Measurements from ENCODE around the gene CNST.
"Not testable (repeated sequence)": the region's sequence is repeated elsewhere in the genome, so short reads cannot be mapped to it uniquely, and the experiment has no call there.

Gene CNST

DNA sequence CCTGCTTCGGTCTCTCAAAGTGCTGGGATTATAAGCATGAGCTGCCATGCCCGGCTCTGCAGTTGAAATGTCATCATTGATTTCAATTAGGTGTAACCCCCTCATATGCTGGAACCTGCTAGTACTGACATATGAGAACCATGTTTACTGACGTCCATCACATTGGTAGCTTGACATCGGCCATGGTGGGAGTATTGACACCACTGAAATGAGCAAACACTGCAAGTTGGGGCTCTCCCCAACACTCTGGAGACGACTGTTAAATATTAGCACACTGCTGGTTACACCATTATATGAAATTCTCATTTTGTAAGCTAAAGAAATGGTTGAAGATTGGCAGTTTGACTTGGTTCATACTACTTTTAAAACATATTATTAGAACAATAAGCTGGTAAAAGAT lies 63.7 kb downstream of the CNST start:
- DNase-seq = no peak

DNA sequence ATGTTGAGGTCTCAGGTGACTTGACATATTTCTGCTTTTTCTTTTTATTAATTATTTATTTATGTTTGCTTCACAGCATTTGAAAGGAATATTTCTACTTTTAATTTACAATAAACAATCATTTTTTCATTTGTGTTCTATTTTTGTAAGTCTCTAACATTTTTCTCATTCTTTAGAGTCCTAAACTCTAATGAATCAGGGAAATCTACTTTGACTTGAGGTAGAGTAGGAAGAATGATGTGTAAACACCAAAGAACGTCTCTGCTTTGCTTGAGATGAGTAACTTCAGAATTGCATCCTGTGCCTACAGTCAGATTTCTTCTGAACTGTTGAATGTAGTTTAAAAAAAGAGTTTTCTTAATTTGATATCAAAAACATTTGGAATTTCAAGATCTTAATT lies 65.2 kb downstream of the CNST start:
- DNase-seq = no peak

DNA sequence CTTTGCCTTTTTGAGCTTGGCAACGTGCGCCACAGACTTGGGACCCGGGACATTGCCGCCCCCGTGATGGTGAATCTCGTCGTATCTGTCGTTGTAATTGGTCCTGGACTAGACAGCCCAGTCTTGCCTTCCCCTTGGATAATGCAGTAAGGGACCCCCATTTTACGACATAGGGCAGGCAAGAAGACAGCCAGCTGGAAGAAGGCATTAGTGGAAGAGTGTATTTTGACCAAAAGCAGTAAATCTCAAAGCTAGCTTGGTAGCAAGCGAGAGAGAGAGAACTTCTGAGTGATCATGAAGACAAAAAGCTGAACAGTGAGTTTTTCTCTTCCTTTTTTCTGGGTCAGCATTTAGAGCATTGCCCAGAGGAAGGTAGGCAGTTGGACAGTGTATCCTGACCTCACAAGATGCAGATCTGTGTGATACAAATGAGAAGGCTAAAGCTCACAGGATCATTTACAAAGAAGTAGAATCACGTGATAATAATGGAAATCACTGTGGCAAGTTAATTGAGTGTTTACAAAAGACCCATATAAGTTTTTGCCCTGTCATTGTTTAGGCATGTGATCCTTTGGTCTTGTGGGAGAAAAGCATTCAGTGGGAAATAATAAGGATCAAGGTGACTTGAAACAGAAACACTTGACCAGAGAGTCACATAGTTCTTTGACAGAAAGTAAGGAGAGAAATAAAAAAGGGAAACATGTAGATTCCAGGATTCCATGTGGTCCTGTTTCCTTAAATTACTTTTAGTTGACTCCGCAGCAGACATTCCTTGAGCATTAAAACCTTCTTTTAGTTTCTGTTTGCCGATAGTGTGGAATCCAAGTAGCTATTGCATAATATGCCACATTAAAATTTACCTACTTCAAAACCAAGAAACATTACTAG lies 66.3 kb downstream of the CNST start:
- no peak for DNase-seq

DNA sequence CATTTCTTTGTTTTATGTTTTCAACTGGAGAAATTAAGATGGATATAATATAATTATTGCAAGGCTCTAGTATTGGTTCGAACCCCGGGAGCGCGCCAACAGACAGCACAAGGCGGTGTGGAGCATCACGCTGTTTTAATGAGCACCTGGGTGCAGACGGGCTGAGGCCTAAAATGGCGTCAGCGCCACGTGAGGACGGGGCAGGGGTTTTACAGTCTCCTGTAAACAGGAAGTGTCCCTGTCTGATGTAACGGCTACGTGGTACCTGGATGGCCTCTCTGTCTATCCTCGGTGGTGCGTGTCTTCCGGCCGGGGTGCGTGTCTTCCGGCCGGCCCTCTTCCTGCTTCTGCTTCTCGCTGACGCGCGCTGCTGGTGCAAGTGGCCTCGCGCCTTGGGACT lies 68.4 kb downstream of the CNST start:
- not testable (repeated sequence) for DNase-seq

DNA sequence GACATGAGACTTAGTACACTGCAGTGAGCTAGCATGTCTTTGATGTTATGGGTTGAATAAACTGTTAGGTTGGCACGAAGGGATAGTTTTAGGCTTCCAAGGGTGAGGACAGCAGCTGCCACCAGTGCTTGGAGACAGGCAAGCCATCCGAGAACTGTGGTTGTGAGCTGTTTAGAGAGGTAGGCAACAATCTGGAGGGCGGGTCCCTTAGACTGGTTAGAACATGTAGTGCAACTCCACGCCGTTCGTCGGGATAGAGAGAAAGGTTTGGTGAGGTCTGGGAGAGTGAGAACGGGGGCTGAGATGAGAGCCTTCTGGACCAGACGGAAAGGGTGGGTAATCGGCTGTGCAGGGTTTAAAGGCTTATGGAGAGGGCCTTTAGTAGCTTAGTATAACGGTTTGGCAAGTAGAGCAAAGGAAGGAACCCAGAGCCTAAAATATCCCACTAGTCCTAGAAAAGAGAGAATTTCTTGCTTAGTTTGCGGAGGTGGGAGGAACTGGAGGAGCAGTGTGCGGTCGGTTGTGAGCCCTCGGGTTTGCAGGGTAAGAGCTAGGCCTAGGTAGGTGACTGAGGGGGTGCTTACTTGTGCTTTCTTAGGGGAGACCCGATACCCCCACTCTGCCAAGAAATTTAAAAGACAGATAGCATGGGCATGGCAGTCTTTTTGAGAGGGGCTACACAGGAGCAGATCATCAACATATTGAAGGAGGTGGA lies 72.8 kb downstream of the CNST start:
- no peak for DNase-seq

DNA sequence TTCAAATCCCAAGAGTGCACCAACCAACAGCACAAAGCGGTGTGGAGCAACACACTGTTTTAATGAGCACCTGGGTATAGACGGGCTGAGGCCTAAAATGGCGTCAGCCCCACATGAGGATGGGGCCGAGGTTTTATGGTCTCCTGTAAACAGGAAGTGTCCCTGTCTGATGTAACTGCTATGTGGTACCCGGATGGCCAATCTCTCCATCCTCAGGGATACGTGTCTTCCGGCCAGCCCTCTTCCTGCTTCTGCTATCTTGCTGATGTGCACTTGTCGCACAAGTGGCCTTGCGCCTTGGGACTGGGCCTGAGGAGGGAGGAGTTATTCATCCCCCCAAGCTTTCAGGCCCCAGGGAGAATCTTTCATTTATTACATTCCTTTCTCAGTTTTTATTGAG lies 73.5 kb downstream of the CNST start:
- no peak for DNase-seq

DNA sequence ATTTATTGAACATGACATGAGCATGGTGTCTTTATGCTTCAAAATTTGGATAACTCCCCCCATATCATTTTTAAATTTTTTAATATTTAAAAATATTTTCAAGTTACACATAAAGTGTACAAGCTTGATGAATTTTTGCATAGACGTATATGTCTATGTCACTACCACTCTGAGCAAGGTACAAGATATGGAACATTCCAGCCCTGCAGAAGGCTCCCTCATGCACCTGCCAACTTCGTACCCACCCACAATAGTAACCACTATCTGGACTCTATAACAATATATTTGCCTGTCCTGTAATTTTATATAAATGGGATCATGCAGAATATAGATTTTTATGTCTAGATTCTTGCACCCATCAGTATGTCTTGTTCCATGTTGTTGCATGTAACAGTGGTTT lies 74.5 kb downstream of the CNST start:
- DNase-seq = no peak

DNA sequence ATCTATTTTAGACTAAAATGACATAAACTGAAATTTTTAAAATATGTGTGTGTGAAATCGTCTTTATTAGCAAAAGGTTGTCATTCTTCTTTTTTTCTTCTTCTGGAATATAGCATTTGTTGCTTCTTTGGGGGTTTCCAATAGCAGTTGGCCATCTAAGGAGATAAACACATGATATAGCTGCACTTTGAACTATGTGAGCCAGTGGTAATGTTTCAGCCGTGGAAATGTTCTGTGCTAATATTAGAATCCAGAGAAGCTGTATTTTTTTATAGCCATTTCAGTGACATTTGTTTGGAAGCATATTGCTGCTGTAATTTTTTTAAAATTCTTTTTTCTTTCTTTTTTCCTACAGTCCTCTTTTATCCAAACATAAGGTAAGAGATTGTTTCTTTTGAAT lies 75.1 kb downstream of the CNST start:
- DNase-seq = no peak

DNA sequence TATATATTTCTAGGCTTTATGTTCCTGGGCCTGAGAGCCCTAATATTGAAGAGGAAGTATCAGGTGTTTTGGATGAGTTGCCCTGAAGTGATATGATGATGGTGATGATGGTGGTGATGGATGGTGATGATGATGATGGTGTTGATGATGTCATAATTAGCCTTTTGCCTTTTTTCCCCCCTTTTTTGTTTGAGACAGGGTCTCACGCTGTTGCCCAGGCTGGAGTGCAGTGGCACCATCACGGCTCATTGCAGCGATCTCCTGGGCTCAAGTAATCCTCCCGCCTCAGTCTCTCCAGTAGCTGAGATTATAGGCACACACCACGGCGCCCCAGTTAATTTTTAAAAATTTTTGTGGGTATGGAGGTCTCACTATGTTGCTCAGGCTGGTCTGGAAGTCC lies 76.5 kb downstream of the CNST start:
- DNase-seq = no peak

DNA sequence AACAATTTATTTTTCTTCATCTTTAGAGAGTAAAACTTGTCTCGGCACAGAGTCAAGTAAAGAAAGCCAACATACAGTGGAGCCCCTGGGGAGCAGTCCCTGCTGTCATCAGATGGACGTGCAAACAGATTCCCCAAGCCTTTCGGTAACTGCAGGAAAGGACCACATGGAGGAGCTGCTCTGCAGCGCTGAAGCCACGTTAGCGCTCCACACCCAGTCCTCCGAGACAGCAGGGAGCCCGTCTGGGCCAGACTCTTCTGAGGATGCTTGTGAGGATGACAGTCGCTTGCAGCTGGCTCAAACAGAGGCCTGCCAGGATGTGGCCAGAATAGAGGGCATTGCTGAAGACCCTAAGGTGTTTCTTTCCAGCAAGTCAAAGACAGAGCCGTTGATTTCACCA lies 80.9 kb downstream of the CNST start:
- no peak for DNase-seq

DNA sequence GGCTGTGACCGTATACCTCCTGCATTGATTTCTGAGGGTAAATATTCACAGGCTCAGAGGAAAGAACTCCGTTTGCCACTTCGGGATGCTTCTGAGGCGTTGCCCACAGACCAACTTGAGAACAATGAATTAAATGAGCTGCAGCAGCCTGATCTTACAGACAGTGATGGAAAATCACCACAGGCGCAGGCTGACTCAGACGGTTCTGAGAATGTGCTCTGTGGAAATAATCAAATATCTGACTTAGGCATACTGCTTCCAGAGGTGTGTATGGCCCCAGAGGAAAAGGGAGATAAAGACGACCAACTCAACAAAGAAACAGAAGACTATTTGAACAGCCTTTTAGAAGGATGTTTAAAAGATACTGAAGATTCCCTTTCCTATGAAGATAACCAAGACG lies 81.3 kb downstream of the CNST start:
- DNase-seq = no peak

DNA sequence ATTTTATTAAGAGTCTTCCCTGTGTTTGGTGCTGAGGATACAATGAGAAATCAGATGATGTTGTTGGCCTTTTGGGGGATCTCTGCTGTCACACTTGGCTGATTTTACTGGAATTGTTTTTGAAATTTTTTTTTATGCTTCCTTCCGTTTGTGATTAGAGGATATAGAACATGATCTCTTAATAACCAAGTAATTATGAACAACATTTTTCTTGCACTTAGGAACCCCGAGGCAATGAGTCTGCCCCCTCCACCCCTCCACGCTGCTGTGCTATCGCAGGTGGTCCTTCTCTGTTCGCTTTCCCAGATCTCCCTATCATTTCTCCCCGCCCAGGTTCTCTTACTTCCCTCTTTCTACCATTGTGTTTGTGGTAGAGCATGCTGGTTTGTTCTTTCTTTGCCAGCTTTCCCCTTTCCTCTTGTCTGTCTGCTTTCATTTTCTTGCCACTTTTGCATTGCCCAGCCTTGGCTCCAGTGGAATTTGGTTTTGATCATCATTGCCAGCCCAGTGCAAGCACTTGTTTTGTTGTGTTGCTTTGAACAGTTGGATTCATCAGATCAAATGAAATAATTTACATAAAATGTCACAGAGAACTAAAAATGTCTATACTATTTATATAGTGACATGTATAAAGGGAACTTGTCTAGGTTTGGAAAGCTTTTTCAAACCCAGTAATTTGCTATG lies 84.9 kb downstream of the CNST start:
- DNase-seq = no peak

DNA sequence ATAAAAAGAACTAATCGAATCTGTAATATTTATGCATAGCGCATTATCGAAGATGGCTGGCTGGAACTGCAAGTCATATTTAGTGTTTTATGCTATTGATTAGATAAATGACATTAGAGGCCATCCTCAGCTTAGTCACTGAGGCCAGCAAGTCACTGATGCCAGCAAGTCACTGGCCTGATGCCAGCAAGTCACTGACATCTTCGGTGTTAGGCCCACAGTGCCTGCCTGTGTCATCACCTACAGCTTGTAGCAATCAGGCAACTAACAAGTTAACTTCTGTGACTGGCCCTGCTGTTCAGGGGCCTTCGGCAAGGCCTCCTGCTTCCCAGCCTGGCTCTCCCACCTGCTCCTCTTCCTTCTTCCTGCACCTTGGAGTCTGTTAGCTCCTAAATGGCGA lies 92.3 kb downstream of the CNST start:
- no peak for DNase-seq

DNA sequence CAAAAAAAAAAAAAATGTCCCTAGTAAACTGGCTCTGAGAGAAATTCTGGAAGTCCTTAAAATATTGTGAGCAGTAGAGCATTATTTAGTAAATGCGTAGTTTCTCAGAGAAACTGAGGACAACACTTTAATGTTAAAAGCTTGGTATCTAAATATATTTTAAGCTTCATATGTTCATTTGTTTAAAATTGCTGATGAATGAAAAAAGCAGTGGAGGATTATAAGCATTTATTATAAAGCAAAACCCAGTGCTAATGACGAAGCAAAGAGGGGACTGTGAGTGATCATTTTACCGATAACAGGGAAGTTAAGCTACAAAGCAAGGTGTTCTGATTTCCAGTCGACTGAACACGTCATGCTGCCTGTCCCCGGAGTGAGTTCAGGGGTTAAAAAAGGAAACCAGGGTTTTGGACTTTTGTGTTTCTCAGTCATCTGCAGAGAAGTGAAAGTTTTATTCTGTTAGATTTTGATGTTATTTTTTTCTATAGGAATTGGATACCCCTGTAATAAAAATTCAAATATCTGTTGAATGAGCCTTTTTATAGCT lies 93.4 kb downstream of the CNST start:
- DNase-seq = no peak

DNA sequence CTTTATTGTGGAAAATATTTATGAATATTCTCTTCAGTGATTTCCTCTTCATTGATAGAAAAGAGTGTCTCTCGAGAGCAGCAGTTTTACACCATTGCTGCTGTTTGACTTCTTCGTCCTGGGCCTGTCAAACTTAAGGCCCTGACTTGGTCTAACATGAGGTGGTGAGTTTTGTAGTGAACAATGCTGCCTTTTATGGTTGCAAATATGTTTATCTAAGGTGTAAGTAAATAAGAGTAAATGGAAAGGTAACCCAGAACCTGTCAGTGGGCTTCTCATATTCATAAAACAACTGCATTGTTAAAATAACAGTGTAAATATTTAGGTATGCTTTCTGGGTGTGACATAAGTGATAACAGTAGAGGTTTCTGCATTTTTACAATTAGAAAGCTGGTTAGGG lies 95.2 kb downstream of the CNST start:
- DNase-seq = no peak

DNA sequence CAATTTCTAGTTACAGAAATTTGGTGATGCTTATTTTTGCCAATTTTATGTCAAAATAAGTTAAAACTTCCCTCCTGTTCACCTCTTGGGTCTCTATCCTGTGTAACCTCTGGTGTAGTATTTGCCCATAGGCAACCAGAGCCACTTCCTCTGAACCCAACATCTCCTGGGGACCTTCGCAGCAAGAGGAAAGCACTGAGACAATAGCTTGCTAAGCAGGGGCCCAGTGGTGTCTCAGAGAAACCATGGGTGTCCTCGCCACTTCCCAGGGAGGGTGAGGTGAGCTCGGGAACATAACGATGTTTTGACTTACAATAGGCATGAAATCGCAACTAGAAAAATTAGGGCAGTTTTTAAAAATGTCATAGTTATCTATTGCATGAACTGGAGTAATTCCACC lies 101.5 kb downstream of the CNST start:
- no peak for DNase-seq

DNA sequence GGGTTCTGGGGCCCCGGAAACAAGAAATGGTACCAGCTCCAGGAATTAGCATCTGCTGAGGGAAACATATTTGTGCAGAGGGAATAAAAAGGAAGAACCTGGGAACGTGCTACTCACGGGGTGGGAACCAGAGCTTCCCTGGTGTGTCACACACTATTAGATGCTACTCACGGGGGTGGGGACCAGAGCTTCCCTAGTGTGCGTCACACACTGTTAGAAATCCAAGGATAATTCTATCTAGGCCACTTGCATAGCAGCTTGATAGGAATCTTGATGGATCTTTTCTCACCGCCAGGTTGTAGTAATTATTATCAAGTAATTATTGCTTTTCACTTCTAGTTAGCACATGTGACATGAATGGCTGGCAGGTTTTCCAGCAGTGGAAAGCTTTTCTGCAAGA lies 103.4 kb downstream of the CNST start:
- no peak for DNase-seq

DNA sequence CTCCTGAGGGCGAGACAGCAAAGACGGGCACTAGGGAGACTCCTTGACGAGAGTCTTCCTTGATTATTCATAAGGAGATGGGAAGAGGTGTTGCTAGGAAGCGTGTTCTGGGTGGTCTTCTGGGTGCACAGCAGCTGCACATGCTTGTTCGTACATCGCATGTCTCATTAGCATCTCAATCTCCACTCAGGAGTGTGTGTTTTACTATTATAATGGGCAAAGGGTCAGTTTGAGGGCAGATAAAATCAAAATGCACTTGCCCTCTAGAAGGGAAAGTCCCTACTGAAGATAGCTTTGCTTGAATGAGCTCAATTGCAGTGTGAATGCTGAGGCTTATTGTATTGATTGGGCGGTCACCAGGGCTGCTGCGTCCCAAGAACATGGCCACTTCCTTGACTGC lies 107.8 kb downstream of the CNST start:
- no peak for DNase-seq

DNA sequence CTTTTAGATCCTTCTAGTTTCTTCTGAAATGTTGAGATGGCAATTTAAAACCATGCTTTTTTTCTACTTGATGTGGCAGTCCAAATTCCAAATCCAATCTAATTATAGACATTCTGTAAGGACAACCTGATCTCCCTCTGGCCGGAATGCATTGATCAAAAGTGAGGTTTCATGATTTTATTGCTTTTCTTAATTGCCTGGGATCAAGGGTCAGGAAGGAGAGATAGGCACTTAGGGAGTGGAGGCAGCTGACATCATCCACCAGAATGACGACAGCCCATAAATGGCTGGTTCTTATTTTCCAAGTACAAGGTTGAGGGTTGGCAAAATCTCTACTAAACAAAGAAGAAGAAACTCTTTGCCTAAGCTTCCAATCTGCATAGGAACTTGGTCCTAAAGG lies 111.6 kb downstream of the CNST start:
- DNase-seq = no peak

DNA sequence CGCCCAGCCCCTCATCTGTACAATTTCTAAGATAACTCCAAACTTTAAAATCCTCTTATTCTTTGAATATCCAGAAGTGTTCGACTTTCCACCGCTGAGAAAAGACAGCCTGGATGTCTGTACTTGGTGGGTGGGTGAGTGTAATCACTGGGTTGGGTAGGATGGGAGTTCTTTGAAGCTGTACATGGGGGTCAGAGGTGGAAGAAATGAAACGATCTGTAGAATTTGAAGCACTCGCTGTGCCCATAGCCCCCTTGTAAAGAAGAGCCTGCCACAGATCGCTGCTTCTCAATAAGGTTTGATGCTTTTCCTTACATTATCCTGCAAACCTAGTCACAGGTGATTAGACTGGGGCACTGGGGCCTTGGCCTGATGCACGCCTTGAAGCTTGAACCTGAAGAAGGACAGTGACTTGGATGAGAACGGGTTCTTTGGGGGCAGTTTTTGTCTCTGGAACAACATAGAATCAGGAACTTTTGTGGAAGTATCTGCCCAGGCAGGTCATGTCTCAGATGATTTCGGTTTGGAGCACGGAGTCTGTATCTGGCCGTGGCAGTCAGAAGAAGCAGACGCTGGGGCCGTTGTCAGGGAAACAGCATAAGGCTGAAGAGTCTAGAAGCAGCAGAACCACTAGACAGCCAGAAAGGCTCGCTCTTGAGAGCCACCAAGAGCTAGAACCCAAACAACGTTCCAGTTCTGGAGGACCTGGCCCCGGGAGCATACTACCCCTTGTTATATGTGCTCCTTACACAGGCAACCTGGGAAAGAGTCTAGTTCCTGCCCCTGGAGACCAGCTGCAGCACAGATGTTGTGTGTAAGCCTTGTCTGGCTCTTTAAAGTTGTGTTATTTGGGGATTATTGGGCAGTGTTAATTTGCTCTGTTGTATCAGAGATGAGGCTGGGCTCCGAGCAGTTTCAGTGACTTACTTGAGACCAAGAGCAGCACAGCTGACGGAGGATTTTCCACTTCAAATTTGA lies 112.8 kb downstream of the CNST start:
- no peak for DNase-seq

DNA sequence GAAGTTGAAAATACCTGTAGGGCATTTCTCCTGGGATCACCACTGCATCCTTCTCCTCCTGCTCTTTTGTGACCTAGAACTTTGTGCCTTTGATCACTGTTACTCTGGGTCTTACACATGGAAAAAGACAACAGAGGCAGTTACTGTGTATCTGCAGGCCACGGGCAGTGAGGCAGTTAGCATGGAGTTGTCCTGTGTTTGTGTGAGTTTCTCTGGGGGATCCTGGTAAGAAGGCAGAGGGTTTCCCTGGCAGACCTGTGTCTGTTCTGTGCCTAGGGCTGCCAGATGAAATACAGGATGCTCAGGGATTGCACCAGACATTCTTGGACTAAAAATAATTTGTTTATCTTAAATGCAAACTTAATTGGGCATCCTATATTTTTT lies 113.5 kb downstream of the CNST start:
- DNase-seq = no peak

DNA sequence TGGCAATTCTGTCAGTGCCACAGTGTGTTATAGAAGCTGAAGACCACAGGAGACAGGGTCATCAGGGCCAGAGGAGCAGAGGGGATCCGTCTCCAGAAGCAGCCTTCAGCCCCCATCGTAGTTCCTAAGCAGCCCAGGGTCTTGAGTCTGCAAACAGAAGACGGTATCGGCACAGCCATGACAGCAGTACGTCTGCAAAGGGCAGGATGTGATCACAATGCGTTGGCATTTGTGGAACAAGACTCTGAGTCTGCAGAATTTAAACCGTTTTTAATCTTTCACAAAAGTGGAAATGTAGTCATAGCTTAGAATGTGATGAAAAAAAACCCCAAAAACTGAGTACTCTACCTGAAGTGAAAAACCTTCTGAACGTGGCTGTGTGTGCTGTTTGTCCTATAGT lies 113.9 kb downstream of the CNST start:
- no peak for DNase-seq

Data from activated T-cell treated with anti-CD3 and anti-CD28 coated beads, Interleukin-2, amount 50 U/mL, for 48 hours (primary cell).